Endothelial cell of umbilical vein (primary cell): ENCODE measurements around the gene IL5RA. TPM values are rescaled to one million over a fixed set of nuclear protein-coding genes. Genes with fewer than 3 reads are reported as not detected.

ENCODE experiments used
- BruUV-seq: library from RNA; stranded (reverse); fragments of 400-500 nt; replicated peaks from 2 replicates; lab custom pipeline; 2021; lab: Mats Ljungman, UMichigan
- CTCF ChIA-PET: fragments of 300-600, 350-600 bp; sonication (Branson Sonifier 250); formaldehyde crosslinking; loops from one replicate; lab custom pipeline; 2021; ENCODE audit warnings: antibody characterized with exemption, inconsistent platforms; lab: Charles Lee
- POLR2A ChIA-PET: fragments of 300-600, 350-600 bp; sonication (Branson Sonifier 250); formaldehyde crosslinking; loops from one replicate; lab custom pipeline; 2021; ENCODE audit warnings: antibody characterized with exemption, inconsistent platforms; lab: Charles Lee
- DNase-seq: peaks from one replicate; pipeline ENCODE4 v3.0.0-alpha.2; 2011; ENCODE audit warnings: low read depth, low spot score
- FAIRE-seq: peaks from 2 replicates; lab custom pipeline; 2011; peaks lifted over from hg19 to GRCh38; lab: Jason Lieb, UNC
- H2AFZ ChIP-seq: 2 replicates; pipeline ENCODE4 v1.6.0; 2012; ENCODE audit warnings: low read depth, low read length, control low read depth, inconsistent platforms
- H3K27ac ChIP-seq: 2 replicates; pipeline ENCODE4 v1.5.1; 2011; ENCODE audit warnings: low read depth, mild to moderate bottlenecking, control low read depth, low read length, moderate library complexity; ENCODE audit not compliant: insufficient read depth
- H3K27me3 ChIP-seq, 2 experiments: 2 replicates each; pipeline versions ENCODE4 v1.6.0 to v1.6.1; 2011; ENCODE audit warnings: low read length in 2 of 2, mixed read lengths in 1 of 2; ENCODE audit not compliant: control insufficient read depth in 2 of 2, insufficient read depth in 2 of 2
- H3K36me3 ChIP-seq, 2 experiments: 2 replicates in 1 of 2; 3 replicates in 1 of 2; pipeline ENCODE4 v1.5.1; 2011; ENCODE audit warnings: low read length in 2 of 2, mild to moderate bottlenecking in 1 of 2, moderate library complexity in 1 of 2; ENCODE audit not compliant: control insufficient read depth in 2 of 2, insufficient read depth in 2 of 2; ENCODE audit errors: extremely low read depth in 1 of 2
- H3K4me1 ChIP-seq: 3 replicates; pipeline ENCODE4 v1.5.1; 2011; ENCODE audit warnings: mild to moderate bottlenecking, low read length; ENCODE audit not compliant: control insufficient read depth, insufficient read depth; ENCODE audit errors: extremely low read depth
- H3K4me2 ChIP-seq: 2 replicates; pipeline ENCODE4 v1.6.1; 2011; ENCODE audit warnings: low read length, control low read depth, mixed read lengths; ENCODE audit not compliant: insufficient read depth
- H3K4me3 ChIP-seq, 3 experiments: fragments of 200-600 bp in 1 of 3; sonication (generic), shearing (Covaris generic) in 1 of 3; replicated peaks in 1 of 3; 2 replicates each; pipeline ENCODE4 v1.5.1; 2011 to 2016; ENCODE audit warnings: control low read depth in 3 of 3, low read length in 3 of 3, mild to moderate bottlenecking in 2 of 3, inconsistent platforms in 1 of 3, low read depth in 1 of 3, moderate library complexity in 1 of 3; ENCODE audit not compliant: insufficient read depth in 1 of 3
- H3K79me2 ChIP-seq: 2 replicates; pipeline ENCODE4 v1.6.0; 2012; ENCODE audit warnings: low read length, inconsistent platforms; ENCODE audit not compliant: control insufficient read depth, insufficient read depth
- H3K9ac ChIP-seq: replicated peaks from 2 replicates; pipeline ENCODE3; 2011; ENCODE audit warnings: low read length, control low read depth; ENCODE audit not compliant: insufficient read depth; ENCODE audit errors: extremely low read depth
- H3K9me1 ChIP-seq: replicated peaks from 3 replicates; pipeline ENCODE4 v1.6.0; 2011; ENCODE audit warnings: mild to moderate bottlenecking, low read length; ENCODE audit not compliant: control insufficient read depth, insufficient read depth; ENCODE audit errors: extremely low read depth
- H3K9me3 ChIP-seq: replicated peaks from 2 replicates; pipeline ENCODE4 v1.5.1; 2012; ENCODE audit warnings: low read length, inconsistent platforms; ENCODE audit not compliant: control insufficient read depth, insufficient read depth
- H4K20me1 ChIP-seq: replicated peaks from 2 replicates; pipeline ENCODE3; 2011; ENCODE audit warnings: mild to moderate bottlenecking, low read length; ENCODE audit not compliant: control insufficient read depth, insufficient read depth; ENCODE audit errors: extremely low read depth
- EZH2 ChIP-seq: IDR thresholded peaks from 2 replicates; pipeline ENCODE4 v1.6.1; 2012; ENCODE audit warnings: borderline replicate concordance, low read depth, mild to moderate bottlenecking, moderate library complexity, low read length, inconsistent platforms; ENCODE audit not compliant: severe bottlenecking
- FOS ChIP-seq: IDR thresholded peaks from 2 replicates; pipeline ENCODE4 v1.6.1; 2011; ENCODE audit warnings: mild to moderate bottlenecking, low read length, moderate library complexity, borderline replicate concordance; ENCODE audit not compliant: insufficient read depth
- GATA2 ChIP-seq: IDR thresholded peaks from 2 replicates; pipeline ENCODE4 v1.7.0; 2011; ENCODE audit warnings: low read depth, mild to moderate bottlenecking, moderate library complexity, mixed read lengths, low read length; ENCODE audit not compliant: insufficient read length, insufficient read depth
- MYC ChIP-seq: IDR thresholded peaks from one replicate; pipeline ENCODE4 v1.6.1; 2011; ENCODE audit warnings: mild to moderate bottlenecking, low read depth, low read length
- POLR2A ChIP-seq: IDR thresholded peaks from 2 replicates; pipeline ENCODE4 v1.6.1; 2012; ENCODE audit warnings: low read depth, mild to moderate bottlenecking, control low read depth, low read length
- dilution Hi-C: fragments of 300-500 bp; cut with MboI; formaldehyde crosslinking; loops from one replicate; pipeline ENCODE4 v1.15.0; 2019; ENCODE audit warnings: low sequenced_read_pairs; ENCODE audit not compliant: extremely low pct_ligation_motif_present
- intact Hi-C: fragments of 100-400 bp; cut with micrococcal nuclease; formaldehyde crosslinking; loops from one replicate; pipeline ENCODE4 v1.10.0; 2022
- polyA plus RNA-seq, 4 experiments: library from polyadenylated mRNA; depleted of rRNA in 3 of 4; stranded (reverse) in 3 of 4; unstranded in 1 of 4; fragments of >200 nt; gene quantifications; 2 replicates each; pipeline versions ENCODE4 v1.2.1 to v1.2.3, GENCODE V29; 2011 to 2012; ENCODE audit warnings: missing spikeins in 1 of 4
- total RNA-seq: library from RNA; stranded (reverse); gene quantifications from 2 replicates; pipeline ENCODE4 v1.2.3, GENCODE V29; 2021
- TF ChIP-seq, protein P1 (sequence below), 2 donors: IDR thresholded peaks; 1 replicate in 1 of 2; 2 replicates in 1 of 2; pipeline ENCODE4 v1.5.1; 2011; ENCODE audit warnings: low read length in 2 of 2, mild to moderate bottlenecking in 2 of 2, moderate library complexity in 2 of 2, control low read depth in 1 of 2, inconsistent platforms in 1 of 2, low read depth in 1 of 2; ENCODE audit not compliant: insufficient read depth in 1 of 2; ENCODE audit errors: extremely low read depth in 1 of 2
- TF ChIP-seq, protein P2 (sequence below): IDR thresholded peaks from 2 replicates; pipeline ENCODE4 v1.6.1; 2011; ENCODE audit not compliant: insufficient read depth, insufficient read length

IL5RA gene
- total and polyA plus RNA-seq, 2 donors (not counting 3 experiments of a cell fraction or from before 2014, with no cell fraction given), result not detected

DNA sequence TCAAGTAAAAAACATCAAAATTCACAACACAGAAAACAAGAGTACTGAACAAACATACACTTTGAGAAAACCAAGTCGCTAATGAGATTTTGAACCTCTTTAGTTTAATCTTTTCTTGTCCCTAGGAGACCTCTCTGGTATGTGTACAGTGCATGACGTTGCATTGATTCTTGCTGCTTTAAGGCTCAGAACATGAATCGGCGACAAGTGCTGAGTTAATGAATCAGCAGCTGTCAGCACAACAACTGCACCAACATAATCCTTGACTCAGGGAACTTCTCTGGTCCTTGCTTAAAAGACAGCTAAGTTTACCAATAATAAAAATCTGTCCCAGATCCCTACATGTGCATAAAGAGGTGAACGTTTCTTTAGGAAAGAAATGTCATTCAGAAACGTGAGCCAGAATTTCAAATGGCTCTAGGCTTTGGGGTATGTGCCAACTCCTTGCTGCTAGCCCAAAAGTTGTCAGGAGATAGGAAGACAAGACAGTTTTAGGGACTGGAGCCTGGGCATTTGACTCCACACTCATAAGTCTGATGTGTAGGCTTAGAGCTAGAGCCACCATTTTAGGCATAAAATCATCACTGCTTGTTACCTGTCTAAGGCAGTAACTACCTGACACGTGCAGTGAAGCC is 86.9 kb downstream of the IL5RA start:
- no peak for FAIRE-seq
- H4K20me1 ChIP-seq, result no peaks in the 10 kb centered on the region
- DNase-seq, result no peak
- H3K79me2 ChIP-seq, result no peaks in the 10 kb centered on the region
- H3K27me3 ChIP-seq, result no peaks in the 10 kb centered on the region
- no peak overlapping the region for H3K4me3 ChIP-seq
- TF ChIP-seq EZH2 (no peak), MYC (no peak), POLR2A (no peak), GATA2 (no peak), FOS (no peak)
- intact Hi-C loops (no loop called here), dilution Hi-C loops (no loop called here)
- no peak overlapping the region for H3K27ac ChIP-seq
- H3K9ac ChIP-seq, result no peak overlapping the region
- no peaks in the 10 kb centered on the region for H3K4me1 ChIP-seq
- no peak overlapping the region for H2AFZ ChIP-seq
- CTCF ChIA-PET, result no interaction called here
- H3K4me2 ChIP-seq, result no peak overlapping the region
- H3K9me3 ChIP-seq, result no peaks in the 10 kb centered on the region
- no TSS peak for BruUV-seq
- H3K36me3 ChIP-seq, result no peaks in the 10 kb centered on the region
- no peaks in the 10 kb centered on the region for H3K9me1 ChIP-seq
- POLR2A ChIA-PET, result no interaction called here

GRCh38 chr3:3020209-3020608 is 90.0 kb downstream of the IL5RA start:
- TF ChIP-seq, protein P1, sequence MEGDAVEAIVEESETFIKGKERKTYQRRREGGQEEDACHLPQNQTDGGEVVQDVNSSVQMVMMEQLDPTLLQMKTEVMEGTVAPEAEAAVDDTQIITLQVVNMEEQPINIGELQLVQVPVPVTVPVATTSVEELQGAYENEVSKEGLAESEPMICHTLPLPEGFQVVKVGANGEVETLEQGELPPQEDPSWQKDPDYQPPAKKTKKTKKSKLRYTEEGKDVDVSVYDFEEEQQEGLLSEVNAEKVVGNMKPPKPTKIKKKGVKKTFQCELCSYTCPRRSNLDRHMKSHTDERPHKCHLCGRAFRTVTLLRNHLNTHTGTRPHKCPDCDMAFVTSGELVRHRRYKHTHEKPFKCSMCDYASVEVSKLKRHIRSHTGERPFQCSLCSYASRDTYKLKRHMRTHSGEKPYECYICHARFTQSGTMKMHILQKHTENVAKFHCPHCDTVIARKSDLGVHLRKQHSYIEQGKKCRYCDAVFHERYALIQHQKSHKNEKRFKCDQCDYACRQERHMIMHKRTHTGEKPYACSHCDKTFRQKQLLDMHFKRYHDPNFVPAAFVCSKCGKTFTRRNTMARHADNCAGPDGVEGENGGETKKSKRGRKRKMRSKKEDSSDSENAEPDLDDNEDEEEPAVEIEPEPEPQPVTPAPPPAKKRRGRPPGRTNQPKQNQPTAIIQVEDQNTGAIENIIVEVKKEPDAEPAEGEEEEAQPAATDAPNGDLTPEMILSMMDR (IDR thresholded peaks at IDR 0.05; ENCODE audit: extremely low read depth in 1 of 2, insufficient read depth in 1 of 2, low read depth in 1 of 2, low read length in 2 of 2), result no peak
- TF ChIP-seq, protein P2, sequence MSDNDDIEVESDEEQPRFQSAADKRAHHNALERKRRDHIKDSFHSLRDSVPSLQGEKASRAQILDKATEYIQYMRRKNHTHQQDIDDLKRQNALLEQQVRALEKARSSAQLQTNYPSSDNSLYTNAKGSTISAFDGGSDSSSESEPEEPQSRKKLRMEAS, result no peak
- Histone ChIP-seq H3K9ac (no peak overlapping the region), H3K27me3 (no peaks in the 10 kb centered on the region), H3K27ac (no peak overlapping the region), H3K79me2 (no peaks in the 10 kb centered on the region), H3K4me2 (no peak overlapping the region), H3K4me3 (no peak overlapping the region), H3K4me1 (no peaks in the 10 kb centered on the region), H3K9me3 (no peaks in the 10 kb centered on the region), H4K20me1 (no peaks in the 10 kb centered on the region), H3K9me1 (no peaks in the 10 kb centered on the region), H2AFZ (no peak overlapping the region), H3K36me3 (no peaks in the 10 kb centered on the region)
- no TSS peak for BruUV-seq
- no peak for FAIRE-seq
- dilution Hi-C loops (no loop called here), intact Hi-C loops (no loop called here)
- POLR2A ChIA-PET, result no interaction called here
- CTCF ChIA-PET, result no interaction called here
- DNase-seq, result no peak
